HT1080 (cell line): ENCODE results near the gene TARBP1. TPM values are rescaled to one million over a fixed set of nuclear protein-coding genes. Genes with fewer than 3 reads are reported as not detected.
"Not testable (repeated sequence)": the region's sequence is repeated elsewhere in the genome, so short reads cannot be mapped to it uniquely, and the experiment has no call there.

Source experiments
- DNase-seq: peaks from one replicate; pipeline ENCODE4 v3.0.0-alpha.2; 2015; ENCODE audit warnings: low read depth
- total RNA-seq: library from RNA; depleted of rRNA; stranded (reverse); fragments of >200 nt; shearing (Covaris generic); gene quantifications from 2 replicates; pipeline ENCODE4 v1.2.3, GENCODE V29; 2014

Gene TARBP1
- total RNA-seq, 1 experiment from 2014 or later = 17.0 TPM

DNA sequence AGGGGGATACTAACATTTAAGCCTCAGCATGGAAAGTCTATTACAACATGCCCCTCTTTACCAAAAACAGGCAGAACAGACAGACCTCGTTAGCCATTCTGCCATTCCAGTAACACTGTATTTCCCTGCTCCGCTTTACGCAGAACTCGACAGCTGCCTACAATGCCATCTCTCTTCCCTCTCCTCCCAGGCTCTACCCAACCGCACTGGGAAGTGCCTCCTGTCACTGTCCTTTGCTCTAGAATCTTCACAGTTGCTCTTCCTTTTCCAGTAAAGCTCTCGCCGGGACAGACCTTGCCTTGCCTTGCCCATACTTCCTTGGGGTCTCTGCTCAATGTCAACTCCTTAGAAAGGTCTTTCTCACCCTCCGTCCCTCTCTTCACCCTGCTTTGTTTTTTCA is 82.9 kb downstream of the TARBP1 start:
- no peak for DNase-seq

DNA sequence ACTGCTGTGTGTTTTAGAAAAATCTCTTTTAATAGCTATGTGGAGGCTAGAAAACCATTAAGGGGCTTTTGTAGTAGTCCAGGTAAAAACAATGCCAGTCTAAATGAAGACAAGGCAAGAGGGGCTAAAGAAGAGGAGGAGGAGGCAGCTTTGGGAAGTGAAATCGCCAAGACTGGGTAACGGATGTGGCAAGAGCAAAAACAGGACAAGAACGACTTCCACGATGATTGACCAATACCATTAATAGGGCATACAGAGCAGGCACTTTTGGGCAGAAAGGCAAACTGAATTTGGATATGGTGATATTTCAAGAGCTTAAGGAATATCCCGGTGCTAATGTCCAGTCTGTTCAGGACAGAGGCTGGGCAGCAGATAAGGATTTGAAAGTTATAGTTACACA is 83.7 kb downstream of the TARBP1 start:
- DNase-seq = no peak

DNA sequence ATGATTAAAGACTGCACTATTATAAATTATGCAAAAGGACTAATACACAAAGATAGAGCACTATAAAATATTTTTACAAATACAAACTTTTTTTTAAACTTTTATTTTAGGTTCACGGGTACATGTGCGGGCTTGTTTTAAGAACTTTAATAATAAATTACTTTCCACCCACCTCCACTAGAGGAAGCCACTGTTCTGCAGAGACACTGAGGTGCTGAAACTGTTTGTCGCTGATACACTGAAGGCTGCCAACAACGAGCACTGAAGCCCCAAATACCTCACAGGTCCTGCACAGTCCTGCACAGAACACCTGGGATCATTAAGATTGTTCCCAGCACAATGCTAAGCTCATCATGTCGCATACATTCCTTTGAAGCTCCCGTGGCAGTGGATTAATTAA is 85.8 kb downstream of the TARBP1 start:
- DNase-seq = no peak

DNA sequence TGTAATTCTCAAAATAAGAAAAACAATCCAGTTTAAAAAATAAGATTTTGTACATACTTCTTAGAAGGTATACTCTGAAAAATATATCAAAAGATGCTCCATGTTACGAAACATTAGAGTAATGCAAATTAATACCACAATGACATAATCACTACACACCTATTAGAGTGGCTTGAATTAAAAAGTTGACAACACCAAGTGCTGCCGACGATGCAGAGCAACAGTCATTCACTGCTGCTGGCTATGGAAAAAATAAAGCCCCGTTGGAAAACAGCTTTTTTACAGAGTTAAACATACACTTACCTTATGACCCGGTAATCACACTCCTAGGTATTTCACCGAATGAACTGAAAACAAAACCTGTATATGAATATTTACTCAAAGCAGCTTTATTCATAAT is 90.9 kb downstream of the TARBP1 start:
- no peak for DNase-seq

DNA sequence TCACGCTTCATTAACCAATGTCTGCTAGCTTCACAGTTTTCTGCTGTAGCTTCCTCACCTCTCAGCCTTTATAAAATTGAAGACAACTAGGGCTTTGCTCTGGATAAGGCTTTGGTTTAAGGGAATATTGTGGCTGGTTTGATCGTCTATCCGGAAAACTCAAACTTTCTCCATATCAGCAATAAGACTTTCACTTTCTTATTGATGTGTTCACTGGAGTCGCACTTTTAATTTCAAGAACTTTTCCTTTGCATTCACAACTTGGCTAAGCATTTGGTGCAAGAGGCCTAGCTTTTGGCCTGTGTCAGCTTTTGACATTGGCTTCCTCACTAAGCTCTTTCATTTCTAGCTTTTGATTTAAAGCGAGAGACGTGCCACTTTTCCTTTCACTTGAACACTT is 92.9 kb downstream of the TARBP1 start:
- DNase-seq = no peak

DNA sequence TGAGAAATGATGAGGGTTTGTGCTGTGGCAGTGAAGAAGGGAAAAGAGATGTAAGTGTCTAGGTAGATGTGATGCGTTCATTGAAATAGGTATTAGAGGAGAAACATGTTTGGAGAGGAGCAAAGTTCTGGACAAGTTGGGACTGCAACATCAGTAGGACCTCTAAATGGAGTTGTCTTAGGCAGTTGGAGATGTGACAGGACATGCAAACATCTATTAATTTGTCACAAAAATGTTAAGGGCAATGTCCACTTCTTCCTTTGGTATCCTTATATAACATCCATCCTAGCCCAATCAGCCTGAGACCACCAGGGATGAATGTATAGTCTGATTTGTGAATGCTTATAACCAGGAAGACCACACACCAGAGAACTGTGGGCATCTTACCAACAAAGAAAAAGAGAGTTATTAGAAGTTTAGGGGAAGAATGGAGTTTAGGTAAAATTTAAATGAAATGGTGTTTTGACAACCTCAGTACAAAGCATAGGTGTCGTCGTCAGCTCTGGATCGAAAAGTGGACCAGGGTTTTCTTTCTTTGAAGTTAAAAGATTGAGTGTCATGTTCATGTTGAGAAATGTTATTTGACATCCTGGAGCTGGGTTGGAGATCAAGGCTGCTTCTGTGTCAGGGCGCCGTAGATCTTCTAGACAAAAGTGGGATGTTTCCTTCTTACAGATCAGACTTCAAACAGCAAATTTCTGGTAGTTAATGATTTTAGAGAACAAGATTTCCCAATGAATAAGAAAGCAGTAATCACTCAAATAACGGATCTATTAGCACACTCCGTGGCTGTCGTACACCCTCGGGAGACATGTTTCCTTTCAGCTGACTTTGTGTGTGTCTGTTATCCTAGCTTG is 97.1 kb downstream of the TARBP1 start:
- no peak for DNase-seq

DNA sequence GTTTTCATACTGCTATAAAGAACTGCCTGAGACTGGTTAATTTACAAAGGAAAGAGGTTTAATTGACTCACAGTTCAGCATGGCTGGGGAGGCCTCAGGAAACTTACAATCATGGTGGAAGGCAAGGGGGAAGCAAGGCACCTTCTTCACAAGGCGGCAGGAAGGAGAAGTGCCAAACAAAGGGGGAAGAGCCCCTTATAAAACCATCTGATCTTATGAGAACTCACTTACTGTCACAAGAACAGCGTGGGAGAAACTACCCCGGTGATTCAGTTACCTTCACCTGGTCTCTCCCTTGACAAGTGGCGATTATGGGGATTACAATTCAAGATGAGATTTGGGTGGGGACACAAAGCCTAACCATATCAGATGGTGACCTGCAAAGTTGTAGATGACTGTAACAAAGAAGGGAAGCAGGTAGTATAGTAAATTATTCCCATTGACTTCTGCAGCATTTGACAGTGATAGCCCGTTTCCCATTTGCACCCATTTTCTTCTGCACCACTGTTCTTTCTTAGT is 99.3 kb downstream of the TARBP1 start:
- not testable (repeated sequence) for DNase-seq

DNA sequence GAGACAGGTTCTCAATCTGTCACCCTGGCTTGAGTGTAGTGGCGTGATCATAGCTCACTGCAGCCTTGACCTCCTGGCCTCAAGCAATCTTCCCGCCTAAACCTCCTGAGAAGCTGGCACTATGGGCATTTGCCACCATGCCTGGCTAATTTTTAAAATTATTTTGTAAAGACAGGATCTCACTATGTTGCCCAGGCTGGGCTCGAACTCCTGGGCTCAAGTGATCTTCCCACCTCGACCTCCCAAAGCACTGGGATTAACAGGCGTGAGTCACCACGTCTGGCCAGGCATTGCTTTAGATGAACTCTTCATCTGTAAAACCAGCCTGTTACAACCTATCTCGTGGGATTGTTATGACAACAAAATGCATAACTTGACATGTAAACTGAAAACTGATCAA is 103.3 kb downstream of the TARBP1 start:
- no peak for DNase-seq

DNA sequence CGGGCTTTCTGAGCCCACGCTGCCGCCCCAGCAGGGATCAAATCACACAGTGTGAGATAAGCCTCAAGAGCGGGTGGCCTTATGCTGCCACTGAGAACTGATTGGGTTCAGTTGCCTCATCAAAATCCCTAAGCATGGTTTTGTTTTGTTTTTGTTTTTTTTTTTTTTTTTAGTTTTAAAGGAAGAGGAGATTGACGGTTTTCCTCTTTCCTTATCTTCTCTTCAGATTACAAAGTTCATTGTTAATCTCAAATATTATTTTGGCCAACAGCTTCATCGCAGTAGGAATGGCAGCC is 105.1 kb downstream of the TARBP1 start:
- DNase-seq = no peak

DNA sequence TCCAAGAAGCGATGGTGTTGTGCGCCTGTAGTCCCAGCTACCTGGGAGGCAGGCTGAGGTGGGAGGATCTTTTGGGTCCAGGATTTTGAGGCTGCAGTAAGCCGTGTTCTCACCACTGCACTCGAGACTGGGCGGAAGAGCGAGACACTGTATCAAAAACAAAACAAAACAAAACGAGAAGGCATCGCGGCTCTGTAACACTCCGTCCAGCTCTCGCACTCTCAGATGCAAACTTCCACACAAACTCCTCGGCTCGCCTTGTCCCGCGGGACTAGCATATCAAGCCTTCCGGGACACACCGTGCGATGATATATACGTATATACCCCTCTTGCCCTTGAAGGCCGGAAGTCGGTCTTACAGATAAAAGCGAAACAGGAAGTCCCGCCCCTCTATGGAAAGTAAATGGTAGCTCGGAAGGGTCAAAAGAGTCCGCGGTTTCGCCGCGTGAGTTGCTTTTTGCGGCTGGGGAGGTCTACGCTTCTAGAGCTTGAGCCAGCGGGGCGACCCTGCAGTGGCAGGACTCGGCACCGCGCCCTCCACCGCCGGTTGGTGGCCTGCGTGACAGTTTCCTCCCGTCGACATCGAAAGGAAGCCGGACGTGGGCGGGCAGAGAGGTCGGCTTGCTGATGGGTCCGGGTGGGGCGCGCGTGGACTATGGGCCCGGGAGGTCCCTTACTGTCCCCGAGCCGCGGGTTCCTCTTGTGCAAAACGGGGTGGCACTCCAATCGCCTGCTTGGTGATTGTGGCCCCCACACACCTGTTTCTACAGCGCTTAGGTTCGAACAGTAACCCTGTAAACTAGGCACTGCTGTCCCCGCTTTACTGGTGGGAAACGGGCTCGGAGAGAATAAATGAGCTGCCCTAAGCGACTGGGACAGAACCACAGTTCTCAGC is 105.7 kb downstream of the TARBP1 start, which contains the start of gene COA6:
Gene COA6, plus strand, starts transcription at position 393 of the 895 bp plus-strand sequence. Its CDS starts 11 bp downstream, at position 404.
- DNase-seq = peak; percentile 96

DNA sequence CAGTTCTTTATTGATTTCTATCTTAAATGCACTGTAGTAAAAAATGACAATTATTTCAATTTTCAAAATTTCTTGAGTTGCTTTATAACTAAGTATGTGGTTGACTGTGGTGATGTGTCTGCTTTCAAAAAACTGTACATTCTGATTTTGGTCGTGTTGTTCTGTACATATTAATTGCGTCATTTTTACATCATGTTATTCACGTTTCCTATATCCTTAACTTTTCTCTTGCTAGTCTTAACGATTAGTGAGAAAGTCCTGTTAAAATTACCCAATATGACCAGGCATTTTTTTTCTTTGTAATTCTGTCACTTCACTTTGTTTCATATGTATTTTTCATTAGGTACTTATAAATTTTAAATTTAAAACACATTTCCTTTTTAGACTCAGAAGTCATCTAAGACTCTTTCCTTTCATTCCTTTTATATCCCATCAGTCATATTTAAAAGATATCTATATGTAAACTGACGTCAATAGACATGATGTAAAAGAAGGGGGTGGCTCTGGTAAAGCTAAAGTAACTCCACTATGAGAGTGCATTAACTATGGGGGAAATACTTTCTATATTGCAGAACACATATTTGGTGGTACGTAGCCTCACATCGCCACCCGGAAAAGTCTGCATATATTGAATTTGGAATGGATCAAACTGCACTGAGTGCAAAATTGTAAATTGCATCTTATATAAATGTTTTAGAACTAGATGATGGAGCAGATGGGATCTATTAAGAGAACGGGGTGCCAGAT is 106.8 kb downstream of the TARBP1 start:
- DNase-seq = no peak

DNA sequence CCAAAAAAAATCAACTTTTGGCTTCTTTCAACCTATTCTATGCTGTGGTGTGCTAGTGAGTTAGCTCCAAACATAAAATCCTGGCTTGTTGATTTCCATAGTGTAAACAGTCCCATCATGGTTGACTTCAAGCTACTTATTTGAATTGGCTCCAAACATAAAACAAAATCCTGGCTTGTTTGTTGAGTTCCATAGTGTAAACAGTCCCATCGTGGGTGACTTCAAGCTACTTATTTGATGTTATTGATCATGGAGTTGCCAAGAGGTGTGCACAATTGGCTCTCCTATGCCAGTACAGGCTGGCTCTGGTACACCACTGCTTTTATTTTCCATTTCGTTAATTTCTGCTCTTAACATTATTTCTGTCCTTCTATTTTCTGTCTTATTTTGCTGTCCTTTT is 107.6 kb downstream of the TARBP1 start:
- no peak for DNase-seq

DNA sequence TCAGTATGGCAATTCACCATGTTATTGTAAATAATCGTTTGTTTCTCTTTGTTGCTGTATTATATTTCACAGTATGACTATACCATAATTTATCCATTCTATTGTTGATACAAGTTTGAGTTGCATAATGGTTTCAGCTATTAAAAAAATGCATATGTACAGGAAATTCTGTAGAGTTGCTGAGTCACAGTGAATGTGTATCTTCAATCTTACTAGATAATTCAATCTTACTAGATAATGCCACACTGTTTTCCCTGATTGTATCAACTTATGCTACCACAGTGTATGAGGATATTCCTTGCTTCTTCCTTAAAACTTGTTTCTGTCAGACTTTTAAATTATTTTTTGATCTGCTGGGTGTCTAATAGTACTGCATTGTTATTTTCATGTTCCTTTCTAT is 109.2 kb downstream of the TARBP1 start:
- peak; percentile 41 for DNase-seq

DNA sequence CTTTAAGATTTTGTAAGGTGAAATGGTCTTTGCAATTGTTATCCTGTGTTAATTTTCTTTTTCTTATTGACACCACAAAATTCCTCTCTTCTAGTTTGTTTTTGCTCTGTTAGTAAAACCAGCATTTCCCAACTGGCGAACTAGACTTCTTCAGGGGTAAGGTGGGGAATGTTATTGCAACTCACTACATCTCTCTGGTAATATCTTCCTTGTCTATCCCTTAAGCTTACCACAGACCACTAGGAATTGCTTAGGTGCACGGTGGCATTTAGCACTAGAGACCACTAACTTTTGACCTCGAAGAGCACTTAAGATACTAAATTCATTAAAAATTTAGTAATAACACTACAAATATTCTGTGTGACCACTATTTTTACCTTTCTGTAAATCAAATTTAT is 109.9 kb downstream of the TARBP1 start:
- no peak for DNase-seq

DNA sequence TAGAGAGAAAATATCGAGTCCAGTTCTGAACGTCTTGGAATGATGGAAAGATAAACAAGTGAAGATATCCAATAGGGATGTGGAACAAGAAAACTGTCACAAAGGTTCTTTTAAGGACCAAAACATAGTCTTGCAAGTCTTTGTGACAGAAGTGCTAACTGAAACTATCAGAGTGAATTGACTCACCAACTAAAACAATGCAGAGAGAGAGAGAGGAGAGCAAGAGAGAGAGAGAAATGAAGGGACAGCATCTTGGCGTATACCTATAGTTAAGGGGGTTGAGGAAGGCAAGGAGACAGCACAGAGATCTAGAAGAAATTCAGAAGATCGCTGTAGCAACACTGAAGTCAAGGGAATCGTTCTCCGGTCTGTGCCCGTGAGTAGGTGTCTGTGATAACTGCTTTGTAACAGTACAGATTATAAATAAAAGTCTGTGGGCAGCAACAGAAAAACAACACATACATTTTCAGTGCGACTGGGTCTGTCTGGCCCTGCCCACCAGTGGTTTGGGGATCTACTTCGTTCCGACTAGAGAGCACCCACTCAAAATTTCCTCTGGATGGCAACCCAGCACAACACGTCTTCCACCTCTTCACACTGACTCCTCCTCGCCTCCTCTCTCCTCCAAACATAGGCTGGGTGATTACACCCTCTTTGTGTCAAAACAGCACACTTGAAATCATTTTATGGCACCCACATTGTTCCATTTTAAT is 110.5 kb downstream of the TARBP1 start:
- DNase-seq = no peak

DNA sequence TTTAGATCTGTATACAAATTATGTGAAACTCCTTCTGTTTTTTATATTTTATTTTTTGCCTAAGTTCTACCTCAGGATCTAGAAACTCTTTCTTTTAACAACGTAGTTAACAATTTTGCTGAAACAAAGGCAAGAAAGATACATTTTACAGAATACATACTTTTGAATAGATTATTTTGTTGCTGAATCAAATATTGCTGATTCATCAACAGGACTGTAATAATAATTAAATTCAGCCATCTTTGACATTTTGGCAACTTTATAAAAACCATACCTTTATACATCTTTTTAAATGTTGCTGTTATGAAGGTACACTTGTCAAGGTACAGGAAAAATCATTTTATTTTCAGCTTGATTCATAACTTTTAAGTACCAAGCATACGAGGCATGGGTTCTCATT is 116.4 kb downstream of the TARBP1 start:
- DNase-seq = no peak

DNA sequence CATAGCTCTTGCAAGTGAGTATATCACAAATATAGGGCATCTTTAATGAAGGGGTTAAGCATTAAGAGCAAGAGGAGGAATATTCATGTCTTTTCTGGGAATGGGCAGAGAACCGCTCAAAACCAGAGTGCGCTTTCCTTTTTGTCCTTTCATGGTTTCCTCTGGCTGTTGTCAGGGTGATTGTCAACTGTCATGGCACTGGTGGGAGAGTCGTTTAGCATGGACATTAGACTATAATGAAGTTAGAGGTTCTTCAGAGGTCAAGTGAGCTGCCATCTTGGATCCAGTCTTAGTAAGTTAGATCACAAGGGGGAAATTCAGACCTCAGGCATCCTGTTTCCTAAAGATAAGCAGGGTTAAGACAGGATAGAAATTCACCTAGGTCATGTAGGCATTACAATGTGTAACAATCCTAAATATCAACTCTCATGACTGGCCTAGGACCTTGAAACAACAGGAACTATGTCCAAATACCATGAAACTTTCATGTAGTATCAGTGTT is 117.8 kb downstream of the TARBP1 start:
- no peak for DNase-seq

DNA sequence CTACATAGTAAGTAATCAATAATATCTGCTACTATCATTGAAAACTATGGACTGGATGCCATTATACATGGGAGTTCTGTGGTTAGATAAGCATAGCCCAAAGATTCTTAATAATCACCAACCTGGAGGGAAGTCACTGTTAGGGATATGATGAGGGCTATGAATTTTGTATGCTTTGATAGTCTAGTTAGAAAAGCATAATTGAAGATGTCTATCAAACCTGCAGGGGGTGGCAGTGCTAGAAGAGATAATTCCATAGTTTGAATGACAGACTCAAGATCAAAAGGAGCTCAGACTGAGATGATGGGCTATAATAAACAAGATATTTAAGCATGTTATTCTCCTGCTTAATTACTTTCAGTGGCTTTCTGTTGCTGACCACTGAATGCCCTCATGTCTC is 121.1 kb downstream of the TARBP1 start:
- DNase-seq = no peak

DNA sequence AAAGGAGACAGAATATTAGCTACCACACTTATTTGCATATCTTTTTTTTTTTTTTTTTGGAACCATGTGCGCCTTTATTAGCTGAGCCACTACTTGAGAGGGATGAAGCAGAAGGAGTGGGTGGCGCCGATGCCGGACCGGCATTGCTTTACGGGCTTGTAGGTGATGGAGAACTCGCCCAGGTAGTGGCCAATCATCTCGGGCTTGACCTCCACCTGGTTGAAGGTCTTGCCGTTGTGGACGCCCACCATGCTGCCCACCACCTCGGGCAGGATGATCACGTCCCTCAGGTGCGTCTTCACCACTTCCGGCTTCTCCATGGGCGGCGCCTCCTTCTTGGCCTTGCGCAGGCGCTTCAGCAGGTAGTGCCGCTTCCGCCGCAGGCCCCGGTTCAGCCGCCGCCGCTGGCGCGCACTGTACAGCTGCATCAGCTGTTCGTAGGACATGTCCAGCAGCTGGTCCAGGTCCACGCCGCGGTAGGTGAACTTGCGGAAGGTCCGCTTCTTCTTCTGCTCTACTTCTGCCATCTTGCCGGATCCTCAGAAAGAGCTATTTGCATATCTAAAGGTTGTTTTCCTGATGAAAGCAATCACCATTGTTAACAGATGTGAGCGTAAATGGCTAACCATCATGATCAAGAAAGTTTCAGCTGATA is 122.2 kb downstream of the TARBP1 start:
- not testable (repeated sequence) for DNase-seq
